Measurements from ENCODE around the gene SPG7.

The SPG7 gene

DNA sequence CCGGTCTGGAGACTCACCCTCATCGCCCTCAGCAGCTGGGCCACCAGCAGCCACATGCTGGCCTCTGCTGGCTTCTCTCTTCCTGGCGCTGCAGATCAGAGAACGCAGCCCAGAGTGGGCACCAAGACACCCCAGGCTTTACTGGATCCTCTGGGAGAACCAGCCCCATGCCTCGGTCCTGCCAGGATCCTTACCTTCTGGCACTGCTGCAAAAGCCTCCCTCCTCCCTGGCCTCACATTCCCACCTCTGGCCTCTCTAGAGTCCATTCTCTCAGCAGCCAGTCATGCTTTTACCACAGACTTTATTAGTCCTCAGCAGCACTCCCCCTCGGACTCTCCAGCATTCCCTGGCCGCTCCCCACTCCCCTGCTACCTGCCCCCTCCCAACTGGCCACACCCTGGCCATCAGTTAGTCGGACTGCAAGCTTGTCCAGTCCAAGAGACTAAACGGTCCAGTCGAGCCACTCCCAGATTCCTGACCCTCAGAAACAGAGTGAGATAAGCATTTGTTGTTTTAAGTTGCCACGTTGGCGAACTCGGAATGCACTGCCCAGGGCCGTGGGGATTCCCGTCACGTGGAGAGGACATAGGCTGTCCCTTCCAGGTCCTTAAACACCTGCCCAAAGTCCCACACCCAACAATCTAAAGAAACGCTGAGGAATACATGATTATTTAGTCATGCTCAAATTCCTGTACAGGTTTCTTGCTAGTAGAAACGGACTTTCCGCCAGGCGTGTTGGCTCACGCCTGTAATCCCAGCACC, 5.9 kb upstream of the SPG7 start:
- DNase-seq (ENCODE audit: low read depth): no peak
- H3K4me3 ChIP-seq (ENCODE audit: control insufficient read depth, low read depth, low read length): no peak overlapping the region
- TF ChIP-seq, protein P1, sequence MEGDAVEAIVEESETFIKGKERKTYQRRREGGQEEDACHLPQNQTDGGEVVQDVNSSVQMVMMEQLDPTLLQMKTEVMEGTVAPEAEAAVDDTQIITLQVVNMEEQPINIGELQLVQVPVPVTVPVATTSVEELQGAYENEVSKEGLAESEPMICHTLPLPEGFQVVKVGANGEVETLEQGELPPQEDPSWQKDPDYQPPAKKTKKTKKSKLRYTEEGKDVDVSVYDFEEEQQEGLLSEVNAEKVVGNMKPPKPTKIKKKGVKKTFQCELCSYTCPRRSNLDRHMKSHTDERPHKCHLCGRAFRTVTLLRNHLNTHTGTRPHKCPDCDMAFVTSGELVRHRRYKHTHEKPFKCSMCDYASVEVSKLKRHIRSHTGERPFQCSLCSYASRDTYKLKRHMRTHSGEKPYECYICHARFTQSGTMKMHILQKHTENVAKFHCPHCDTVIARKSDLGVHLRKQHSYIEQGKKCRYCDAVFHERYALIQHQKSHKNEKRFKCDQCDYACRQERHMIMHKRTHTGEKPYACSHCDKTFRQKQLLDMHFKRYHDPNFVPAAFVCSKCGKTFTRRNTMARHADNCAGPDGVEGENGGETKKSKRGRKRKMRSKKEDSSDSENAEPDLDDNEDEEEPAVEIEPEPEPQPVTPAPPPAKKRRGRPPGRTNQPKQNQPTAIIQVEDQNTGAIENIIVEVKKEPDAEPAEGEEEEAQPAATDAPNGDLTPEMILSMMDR (conservative IDR thresholded peaks at IDR 0.05; ENCODE audit: control insufficient read depth, insufficient read depth, low read depth, low read length): no peak

DNA sequence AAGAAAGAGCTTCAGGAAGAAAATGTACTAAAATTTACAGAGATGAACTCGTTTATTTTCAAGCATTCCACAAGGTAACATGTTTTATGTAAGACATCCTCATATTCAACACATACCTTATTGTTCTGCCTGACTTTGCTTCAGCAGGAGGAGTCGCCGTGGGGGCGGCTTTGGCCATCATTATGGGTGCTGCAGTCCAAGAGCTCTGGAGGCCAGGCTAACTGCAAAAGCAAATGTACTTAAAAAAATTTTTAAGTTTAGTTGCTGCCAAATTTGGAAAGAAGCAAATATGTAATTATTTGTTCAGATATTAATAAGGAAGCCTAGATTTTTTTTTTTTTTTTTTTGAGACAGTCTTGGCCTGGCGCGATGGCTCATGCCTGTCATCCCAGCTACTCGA, 4.1 kb upstream of the SPG7 start:
- TF ChIP-seq, protein P1 (conservative IDR thresholded peaks at IDR 0.05; ENCODE audit: control insufficient read depth, insufficient read depth, low read depth, low read length): no peak
- no peak for DNase-seq (ENCODE audit: low read depth)
- no peak overlapping the region for H3K4me3 ChIP-seq (ENCODE audit: control insufficient read depth, low read depth, low read length)

DNA sequence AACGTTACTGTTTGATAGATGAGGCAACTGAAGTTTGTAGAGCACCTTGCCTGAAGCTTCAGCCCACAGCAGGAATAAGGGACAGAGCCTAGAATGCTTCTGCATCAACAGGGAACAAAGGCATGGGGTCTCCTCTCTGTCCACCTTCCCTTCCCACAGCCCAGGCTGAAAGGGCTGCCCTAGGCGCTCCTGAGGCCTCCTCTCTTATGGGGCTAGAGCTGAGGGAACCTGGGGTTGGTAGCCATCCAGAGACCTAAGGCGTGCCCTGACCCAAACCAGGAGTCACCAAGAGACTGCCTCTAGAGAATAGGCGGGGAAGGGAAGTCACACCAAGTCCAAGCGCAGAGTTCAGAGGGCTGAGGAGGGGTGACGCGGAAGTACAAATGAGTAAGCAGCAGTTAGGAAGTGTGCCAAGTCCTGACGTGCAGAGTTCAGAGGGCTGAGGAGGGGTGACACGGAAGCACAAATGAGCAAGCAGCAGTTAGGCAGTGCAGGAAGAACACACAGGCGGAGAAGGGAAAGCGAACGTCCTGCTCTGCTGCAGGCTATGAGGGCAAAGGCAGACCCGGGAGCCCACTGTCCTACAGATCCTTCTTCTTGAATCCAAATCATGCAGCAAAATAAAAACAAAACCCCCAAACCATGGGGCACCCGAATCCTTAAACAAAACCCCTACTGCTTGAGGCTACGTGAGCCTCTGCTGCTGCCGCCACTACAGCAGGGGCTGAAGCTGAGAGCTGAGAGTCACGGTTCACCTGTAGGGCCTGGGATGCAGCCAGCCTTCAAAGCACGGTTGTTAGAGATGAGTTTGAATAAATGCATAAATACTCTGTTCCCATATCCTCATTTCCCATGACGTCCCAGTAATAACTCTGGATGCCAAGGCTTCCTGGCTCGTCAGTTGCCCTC, 2.7 kb upstream of the SPG7 start:
- TF ChIP-seq, protein P1 (conservative IDR thresholded peaks at IDR 0.05; ENCODE audit: control insufficient read depth, insufficient read depth, low read depth, low read length): no peak
- H3K4me3 ChIP-seq (ENCODE audit: control insufficient read depth, low read depth, low read length): no peak overlapping the region
- peak; percentile 99 for DNase-seq (ENCODE audit: low read depth)

DNA sequence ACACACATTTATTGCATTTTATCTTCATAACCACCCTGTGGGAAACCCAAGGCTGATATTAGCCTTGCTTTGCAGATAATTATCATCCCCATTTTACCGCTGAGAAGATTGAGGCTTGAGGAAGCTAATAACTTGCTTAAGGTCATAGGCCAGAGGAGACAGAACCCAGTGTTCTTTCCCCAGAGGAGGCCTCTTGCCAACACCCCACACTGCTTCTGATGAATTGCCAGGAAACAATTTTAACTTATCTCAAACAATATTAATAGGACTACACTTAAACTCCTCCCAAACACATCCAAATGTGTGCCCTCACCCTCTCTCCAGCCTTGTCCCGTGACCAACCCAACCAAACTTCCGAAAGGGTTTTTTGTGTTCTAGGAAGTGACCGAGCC, 2.1 kb upstream of the SPG7 start:
- TF ChIP-seq, protein P1 (conservative IDR thresholded peaks at IDR 0.05; ENCODE audit: control insufficient read depth, insufficient read depth, low read depth, low read length): no peak
- H3K4me3 ChIP-seq (ENCODE audit: control insufficient read depth, low read depth, low read length): no peak overlapping the region
- peak; percentile 58 for DNase-seq (ENCODE audit: low read depth)

DNA sequence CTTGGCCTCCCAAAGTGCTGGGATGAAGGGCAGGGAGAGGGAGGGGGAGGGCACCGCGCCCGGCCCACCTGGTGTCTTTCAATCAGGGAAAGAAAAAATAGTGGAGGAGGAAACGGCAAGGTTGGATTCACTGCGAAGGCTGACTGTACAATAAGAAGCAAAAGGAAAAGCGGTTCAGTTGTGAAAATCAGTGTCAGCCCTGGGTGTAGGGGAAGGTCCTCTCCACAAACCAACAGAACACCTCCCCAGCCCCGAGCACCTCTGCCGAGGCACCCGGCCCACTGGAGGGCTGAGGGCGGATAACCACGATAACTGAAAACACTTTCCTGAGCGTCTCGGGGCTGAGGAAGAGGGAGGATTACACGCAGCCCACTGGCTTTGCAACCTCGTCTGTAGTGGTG, 1.4 kb upstream of the SPG7 start:
- peak overlapping the region; percentile 72 for H3K4me3 ChIP-seq (ENCODE audit: control insufficient read depth, low read depth, low read length)
- DNase-seq (ENCODE audit: low read depth): no peak
- TF ChIP-seq, protein P1 (conservative IDR thresholded peaks at IDR 0.05; ENCODE audit: control insufficient read depth, insufficient read depth, low read depth, low read length): no peak

DNA sequence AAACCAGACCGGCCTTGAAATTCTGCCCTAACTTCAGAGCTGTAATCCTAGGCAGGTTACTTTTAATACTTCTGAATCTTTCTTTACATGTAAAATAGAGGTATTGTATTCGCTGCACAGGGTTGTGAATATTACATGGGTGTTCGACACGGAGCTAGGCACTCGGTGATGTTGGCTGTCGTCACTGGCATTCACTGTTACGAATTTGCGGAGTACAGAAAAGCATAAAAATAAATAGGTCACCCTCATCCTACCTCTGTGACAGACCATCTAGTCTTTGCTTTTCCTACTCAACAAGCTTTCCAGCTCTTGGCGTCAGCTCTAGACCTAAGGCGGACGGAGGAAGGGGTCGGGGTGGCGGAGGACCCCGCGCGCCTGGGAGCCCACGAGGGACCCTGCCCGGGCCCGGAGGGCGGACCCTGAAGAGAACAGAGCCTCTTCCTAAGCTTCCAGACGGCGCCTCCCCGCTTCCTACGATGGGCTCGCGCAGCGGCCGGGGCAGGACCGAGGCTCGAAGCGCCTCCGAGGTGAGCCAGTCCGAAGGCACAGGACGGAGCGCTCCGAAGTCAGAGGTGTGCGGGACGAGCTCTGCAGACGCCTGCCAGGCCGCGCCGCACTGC, 879 bp upstream of the SPG7 start:
- H3K4me3 ChIP-seq (ENCODE audit: control insufficient read depth, low read depth, low read length): peak overlapping the region; percentile 72
- DNase-seq (ENCODE audit: low read depth): no peak
- TF ChIP-seq, protein P1 (conservative IDR thresholded peaks at IDR 0.05; ENCODE audit: control insufficient read depth, insufficient read depth, low read depth, low read length): no peak
